HCT116 (cell line): ENCODE measurements around the gene DIDO1. TPM values are rescaled to one million over a fixed set of nuclear protein-coding genes. Genes with fewer than 3 reads are reported as not detected.

Experiments used
- ATAC-seq: fragments of 200-7000 bp; cut with Tn5 transposase; 2 replicates; pipeline ENCODE4 v1.9.1; 2020; ENCODE audit warnings: mild to moderate bottlenecking, moderate library complexity
- BruUV-seq: library from RNA; stranded (reverse); fragments of 400-500 nt; replicated peaks from 2 replicates; lab custom pipeline; 2021; lab: Mats Ljungman, UMichigan
- CTCF ChIA-PET: fragments of 300-600 bp; sonication (Branson Sonifier 250); formaldehyde crosslinking; loops from one replicate; lab custom pipeline; 2021; ENCODE audit warnings: antibody characterized with exemption; lab: Charles Lee
- POLR2A ChIA-PET: fragments of 300-600, 350-600 bp; sonication (Branson Sonifier 250); formaldehyde crosslinking; loops from one replicate; lab custom pipeline; 2021; ENCODE audit warnings: antibody characterized with exemption; lab: Charles Lee
- RAD21 ChIA-PET, 2 experiments: fragments of 300-600 bp; sonication (Branson Sonifier 250); formaldehyde crosslinking; loops; one replicate each; lab custom pipeline; 2023; ENCODE audit warnings: low total read pairs in 2 of 2; ENCODE audit not compliant: uncharacterized antibody in 2 of 2, unreplicated experiment in 2 of 2, low non-redundant PET in 1 of 2; lab: Charles Lee
- DNase-seq: peaks from one replicate; pipeline ENCODE4 v3.0.0-alpha.2; 2010; ENCODE audit warnings: low read depth, low spot score
- H2AFZ ChIP-seq: fragments of 200-600 bp; shearing (Covaris generic), sonication (generic); 2 replicates; pipeline ENCODE4 v1.6.1; 2017; ENCODE audit warnings: low read depth, mixed run types, mixed read lengths, antibody characterized with exemption, low read length; ENCODE audit not compliant: poor library complexity, severe bottlenecking
- H3K27ac ChIP-seq: 2 replicates; pipeline ENCODE4 v1.5.1; 2012; ENCODE audit warnings: low read depth, low read length
- H3K27me3 ChIP-seq: fragments of 200-600 bp; sonication (generic); 2 replicates; pipeline ENCODE4 v1.6.1; 2016; ENCODE audit warnings: mixed run types, low read length, mixed read lengths; ENCODE audit not compliant: insufficient read depth
- H3K36me3 ChIP-seq, 2 experiments: fragments of 200-500 bp in 1 of 2; fragments of 200-600 bp in 1 of 2; sonication (Bioruptor generic) in 1 of 2; sonication (generic) in 1 of 2; 2 replicates each; pipeline versions ENCODE4 v1.5.1 to v1.6.1; 2014 to 2016; ENCODE audit warnings: low read length in 2 of 2, inconsistent platforms in 1 of 2, mixed read lengths in 1 of 2, mixed run types in 1 of 2; ENCODE audit not compliant: insufficient read depth in 2 of 2, control insufficient read depth in 1 of 2
- H3K4me1 ChIP-seq, 2 experiments: fragments of 200-600 bp in 1 of 2; sonication (generic) in 1 of 2; 2 replicates each; pipeline versions ENCODE4 v1.5.1 to v1.6.1; 2012 to 2017; ENCODE audit warnings: low read length in 2 of 2, inconsistent platforms in 1 of 2, mild to moderate bottlenecking in 1 of 2, mixed read lengths in 1 of 2, mixed run types in 1 of 2, moderate library complexity in 1 of 2; ENCODE audit not compliant: insufficient read depth in 2 of 2, control insufficient read depth in 1 of 2
- H3K4me2 ChIP-seq: fragments of 200-600 bp; sonication (generic); 2 replicates; pipeline ENCODE4 v1.6.1; 2017; ENCODE audit warnings: mixed run types, low read length, mixed read lengths
- H3K4me3 ChIP-seq, 2 experiments: fragments of 200-600 bp in 1 of 2; sonication (generic) in 1 of 2; replicated peaks in 1 of 2; 2 replicates each; pipeline ENCODE4 v1.5.1; 2011 to 2016; ENCODE audit warnings: low read length in 2 of 2, control low read depth in 1 of 2, low read depth in 1 of 2, mild to moderate bottlenecking in 1 of 2, mixed read lengths in 1 of 2, mixed run types in 1 of 2
- H3K79me2 ChIP-seq: fragments of 200-600 bp; sonication (generic); 2 replicates; pipeline ENCODE4 v1.6.1; 2017; ENCODE audit warnings: mild to moderate bottlenecking, mixed run types, low read length, moderate library complexity, mixed read lengths; ENCODE audit not compliant: insufficient read depth
- H3K9ac ChIP-seq: fragments of 200-600 bp; sonication (generic); 2 replicates; pipeline ENCODE4 v1.6.1; 2016; ENCODE audit warnings: low read length, mixed read lengths
- H3K9me2 ChIP-seq: fragments of 200-600 bp; sonication (generic), shearing (Covaris generic); 2 replicates; pipeline ENCODE4 v1.6.1; 2017; ENCODE audit warnings: mixed run types, mild to moderate bottlenecking, moderate library complexity; ENCODE audit not compliant: insufficient read depth
- H3K9me3 ChIP-seq, 2 experiments: fragments of 200-500 bp in 1 of 2; fragments of 200-600 bp in 1 of 2; sonication (Bioruptor generic) in 1 of 2; sonication (generic) in 1 of 2; 2 replicates each; pipeline ENCODE4 v1.6.1; 2014 to 2017; ENCODE audit warnings: low read length in 2 of 2, mixed read lengths in 2 of 2, inconsistent platforms in 1 of 2, low read depth in 1 of 2, mild to moderate bottlenecking in 1 of 2, mixed run types in 1 of 2, moderate library complexity in 1 of 2; ENCODE audit not compliant: control insufficient read depth in 1 of 2, insufficient read depth in 1 of 2
- H4K20me1 ChIP-seq: fragments of 200-600 bp; sonication (generic), shearing (Covaris generic); 2 replicates; pipeline ENCODE4 v1.6.1; 2017; ENCODE audit warnings: mixed run types, mild to moderate bottlenecking, moderate library complexity; ENCODE audit not compliant: insufficient read depth
- CBX3 ChIP-seq: IDR thresholded peaks from 2 replicates; pipeline ENCODE4 v1.6.1; 2012; ENCODE audit warnings: low read depth
- REST ChIP-seq: IDR thresholded peaks from 2 replicates; pipeline ENCODE4 v1.6.1; 2012; ENCODE audit warnings: low read depth
- SRF ChIP-seq: IDR thresholded peaks from 2 replicates; pipeline ENCODE4 v1.6.1; 2012; ENCODE audit warnings: low read depth
- YY1 ChIP-seq: IDR thresholded peaks from 2 replicates; pipeline ENCODE4 v1.6.1; 2011; ENCODE audit warnings: low read length, low read depth, moderate library complexity, mild to moderate bottlenecking; ENCODE audit not compliant: insufficient replicate concordance; ENCODE audit errors: extremely low read depth
- ZBTB33 ChIP-seq: IDR thresholded peaks from 2 replicates; pipeline ENCODE4 v1.6.1; 2011; ENCODE audit warnings: mild to moderate bottlenecking, low read length, moderate library complexity; ENCODE audit not compliant: insufficient replicate concordance; ENCODE audit errors: extremely low read depth
- ZNF274 ChIP-seq: fragments of 200-500 bp; sonication (Bioruptor generic); IDR thresholded peaks from 2 replicates; pipeline ENCODE4 v1.6.1; 2014; ENCODE audit warnings: mild to moderate bottlenecking, low read depth, low read length, inconsistent platforms
- intact Hi-C: fragments of 100-400 bp; cut with micrococcal nuclease; formaldehyde crosslinking; loops from 2 replicates; pipeline ENCODE4 v1.10.0; 2022
- total RNA-seq: library from RNA; stranded (reverse); gene quantifications from one replicate; pipeline ENCODE4 v1.2.1, GENCODE V29; 2021; ENCODE audit not compliant: unreplicated experiment

Gene DIDO1
- total RNA-seq, 1 experiment from 2014 or later: 41.4 TPM

DNA sequence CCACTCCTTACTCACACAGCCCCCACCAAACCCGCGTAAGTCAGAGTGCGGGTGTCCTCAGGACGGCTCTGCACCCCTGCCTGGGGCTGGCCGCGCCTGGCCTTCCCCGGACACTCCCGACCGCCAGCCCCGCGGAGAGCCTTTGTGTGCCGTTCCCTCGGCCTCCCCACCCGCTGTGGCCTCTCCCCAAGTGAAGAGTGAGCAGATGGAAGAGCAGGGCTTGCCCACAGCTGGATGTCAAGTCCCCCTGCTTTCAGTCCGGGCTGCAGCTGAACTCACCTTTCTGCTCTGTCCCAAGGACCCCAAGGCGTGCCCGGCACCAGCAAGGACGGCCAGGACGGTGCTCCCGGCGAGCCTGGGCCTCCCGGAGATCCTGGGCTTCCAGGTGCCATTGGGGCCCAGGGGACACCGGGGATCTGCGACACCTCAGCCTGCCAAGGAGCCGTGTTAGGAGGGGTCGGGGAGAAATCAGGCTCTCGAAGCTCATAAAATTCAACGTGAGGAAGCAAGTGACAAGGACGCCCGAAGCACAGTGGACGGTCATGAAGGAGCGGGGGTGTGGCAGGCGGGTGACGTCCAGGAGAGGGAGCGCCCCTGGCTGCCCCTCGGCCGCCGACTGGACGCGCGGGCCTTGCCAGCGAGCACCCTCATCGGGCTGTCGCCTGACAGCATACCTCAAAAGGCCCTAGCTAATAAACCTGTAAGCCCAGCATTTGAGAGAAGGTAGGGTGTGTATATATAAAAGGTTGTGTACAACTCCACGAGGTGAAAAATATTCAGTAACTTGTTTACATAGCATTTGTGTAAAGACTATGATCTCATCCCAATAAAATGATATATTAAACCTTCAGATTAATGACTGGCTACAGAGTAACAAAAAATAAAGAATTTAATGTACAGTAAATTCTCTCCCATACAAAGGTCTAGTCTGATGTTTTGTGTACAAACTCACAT is 85.8 kb downstream of the DIDO1 start:
- CTCF ChIA-PET: no interaction called here
- Histone ChIP-seq H3K9ac (no peak overlapping the region), H3K9me2 (no peaks in the 10 kb centered on the region), H3K36me3 (peaks cover under 1 to 3% of the 10 kb centered on the region in 2 experiments; a peak in 2 of 4 replicates), H3K79me2 (no peaks in the 10 kb centered on the region), H3K27me3 (no peaks in the 10 kb centered on the region), H2AFZ (no peak overlapping the region), H4K20me1 (no peaks in the 10 kb centered on the region), H3K9me3 (no peaks in the 10 kb centered on the region), H3K4me3 (no peak overlapping the region), H3K4me2 (no peak overlapping the region), H3K27ac (no peak overlapping the region), H3K4me1 (no peaks in the 10 kb centered on the region)
- BruUV-seq: no TSS peak
- RAD21 ChIA-PET: no interaction called here
- intact Hi-C loops: no loop called here
- ATAC-seq (no peak), DNase-seq (no peak)
- POLR2A ChIA-PET: no interaction called here
- TF ChIP-seq YY1 (no peak), REST (no peak), ZNF274 (no peak), SRF (no peak), ZBTB33 (no peak), CBX3 (no peak)
